22Rv1 (cell line): ENCODE data around the gene LDLRAD2.

Source experiments
- CTCF ChIP-seq: fragments of 450-650 bp; IDR thresholded peaks from 2 replicates; pipeline ENCODE4 v1.5.1; 2017; ENCODE audit warnings: mild to moderate bottlenecking
- ZFX ChIP-seq: fragments of 450-650 bp; IDR thresholded peaks from 2 replicates; pipeline ENCODE4 v1.6.1; 2017; ENCODE audit warnings: antibody characterized with exemption, borderline replicate concordance

- TF ChIP-seq CTCF (no peak), ZFX (no peak)
These were observed 56.9 kb downstream of the LDLRAD2 start for GRCh38 chr1:21868941-21869454.
